Ishikawa (cell line): Measurements from ENCODE around the gene NBAS.

Experiments used
- CEBPB ChIP-seq: IDR thresholded peaks from 2 replicates; pipeline ENCODE4 v1.6.1; 2012
- CREB1 ChIP-seq: IDR thresholded peaks from 2 replicates; pipeline ENCODE4 v1.6.1; 2012; ENCODE audit warnings: low read depth
- EGR1 ChIP-seq: IDR thresholded peaks from 2 replicates; pipeline ENCODE4 v1.6.1; 2012
- EP300 ChIP-seq: IDR thresholded peaks from 2 replicates; pipeline ENCODE4 v1.6.1; 2012; ENCODE audit warnings: borderline replicate concordance
- FOXM1 ChIP-seq: IDR thresholded peaks from 2 replicates; pipeline ENCODE4 v1.6.1; 2012; ENCODE audit warnings: low read depth, borderline replicate concordance
- NFIC ChIP-seq: IDR thresholded peaks from 2 replicates; pipeline ENCODE4 v1.6.1; 2012
- RAD21 ChIP-seq: IDR thresholded peaks from 2 replicates; pipeline ENCODE4 v1.6.1; 2012; ENCODE audit warnings: low read depth
- TAF1 ChIP-seq: IDR thresholded peaks from 2 replicates; pipeline ENCODE4 v1.6.1; 2012; ENCODE audit warnings: low read depth, mild to moderate bottlenecking
- TCF12 ChIP-seq: IDR thresholded peaks from 2 replicates; pipeline ENCODE4 v1.6.1; 2012; ENCODE audit warnings: low read depth
- TEAD4 ChIP-seq: IDR thresholded peaks from 2 replicates; pipeline ENCODE4 v1.6.1; 2012
- YY1 ChIP-seq: IDR thresholded peaks from 2 replicates; pipeline ENCODE4 v1.6.1; 2012; ENCODE audit warnings: low read depth
- ZBTB7A ChIP-seq: IDR thresholded peaks from 2 replicates; pipeline ENCODE4 v1.6.1; 2012; ENCODE audit warnings: low read depth
- TF ChIP-seq, protein P1 (sequence below): IDR thresholded peaks from 2 replicates; pipeline ENCODE4 v1.6.1; 2012
- TF ChIP-seq, protein P2 (sequence below): IDR thresholded peaks from 2 replicates; pipeline ENCODE4 v1.6.1; 2012; ENCODE audit warnings: low read depth, mild to moderate bottlenecking
- TF ChIP-seq, protein P3 (sequence below): IDR thresholded peaks from 2 replicates; pipeline ENCODE4 v1.6.1; 2012

NBAS gene

DNA sequence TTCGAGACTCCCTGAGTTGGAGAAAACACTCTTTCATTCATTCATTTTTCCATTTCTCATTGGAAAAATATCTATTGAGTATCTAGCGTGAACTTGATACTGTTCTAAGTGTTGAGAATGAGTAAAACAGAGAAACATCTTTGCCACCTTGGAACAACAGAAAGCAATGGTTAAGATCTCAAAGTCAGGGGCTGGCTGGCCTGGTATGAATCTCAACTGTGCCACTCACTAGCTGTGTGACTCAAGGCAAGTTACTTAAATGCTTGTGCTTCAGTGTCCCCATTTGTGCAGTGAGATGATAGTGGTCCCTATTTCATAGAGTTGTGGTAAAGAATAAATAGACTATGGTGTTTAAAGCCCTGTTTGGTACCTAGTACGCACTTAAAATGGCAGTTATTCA, 415.2 kb downstream of the NBAS start:
- TF ChIP-seq TEAD4 = no peak
- no peak for TF ChIP-seq TAF1
- TF ChIP-seq CREB1 = no peak
- TF ChIP-seq TCF12 = no peak
- TF ChIP-seq CEBPB = no peak
- TF ChIP-seq EGR1 = no peak
- no peak for TF ChIP-seq RAD21
- no peak for TF ChIP-seq ZBTB7A
- no peak for TF ChIP-seq EP300
- TF ChIP-seq, protein P1, sequence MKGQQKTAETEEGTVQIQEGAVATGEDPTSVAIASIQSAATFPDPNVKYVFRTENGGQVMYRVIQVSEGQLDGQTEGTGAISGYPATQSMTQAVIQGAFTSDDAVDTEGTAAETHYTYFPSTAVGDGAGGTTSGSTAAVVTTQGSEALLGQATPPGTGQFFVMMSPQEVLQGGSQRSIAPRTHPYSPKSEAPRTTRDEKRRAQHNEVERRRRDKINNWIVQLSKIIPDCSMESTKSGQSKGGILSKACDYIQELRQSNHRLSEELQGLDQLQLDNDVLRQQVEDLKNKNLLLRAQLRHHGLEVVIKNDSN = no peak
- TF ChIP-seq YY1 = no peak

DNA sequence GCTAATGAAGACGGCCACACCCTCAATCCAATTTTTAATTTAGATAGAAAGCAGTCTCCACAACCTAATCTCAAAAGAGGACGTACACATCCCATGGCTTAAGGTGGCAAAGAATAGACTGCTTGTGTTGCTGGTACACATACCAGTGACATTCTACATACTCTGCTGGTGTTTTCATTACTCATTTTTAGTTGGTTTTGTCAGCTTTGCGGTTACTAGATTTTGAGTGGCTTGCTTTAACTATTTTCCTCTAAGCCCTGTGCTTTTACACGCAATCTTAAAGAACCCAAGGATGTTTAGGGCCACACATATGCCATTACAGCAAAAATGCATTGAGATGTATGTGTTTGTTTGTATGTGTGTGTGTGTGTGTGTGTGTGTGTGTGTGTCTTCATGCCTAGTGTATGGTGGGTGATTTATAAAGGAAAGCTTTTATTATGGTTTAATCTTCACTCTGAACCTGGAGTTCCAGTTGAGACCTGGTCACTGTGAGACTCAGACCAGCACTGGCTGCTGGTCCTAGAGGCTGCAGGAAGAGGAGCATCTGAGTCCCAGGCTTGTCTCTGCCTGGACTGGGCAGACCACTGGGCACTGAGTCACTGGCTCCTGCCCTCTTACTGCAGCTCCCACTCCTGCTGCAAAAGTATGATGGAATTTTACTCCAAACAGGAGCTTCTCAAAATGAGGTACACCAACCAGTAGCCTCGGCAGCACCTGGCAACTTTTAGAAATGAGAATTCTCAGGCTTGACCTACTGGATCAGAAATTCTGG, 415.9 kb downstream of the NBAS start:
- no peak for TF ChIP-seq RAD21
- TF ChIP-seq CEBPB = no peak
- no peak for TF ChIP-seq FOXM1

DNA sequence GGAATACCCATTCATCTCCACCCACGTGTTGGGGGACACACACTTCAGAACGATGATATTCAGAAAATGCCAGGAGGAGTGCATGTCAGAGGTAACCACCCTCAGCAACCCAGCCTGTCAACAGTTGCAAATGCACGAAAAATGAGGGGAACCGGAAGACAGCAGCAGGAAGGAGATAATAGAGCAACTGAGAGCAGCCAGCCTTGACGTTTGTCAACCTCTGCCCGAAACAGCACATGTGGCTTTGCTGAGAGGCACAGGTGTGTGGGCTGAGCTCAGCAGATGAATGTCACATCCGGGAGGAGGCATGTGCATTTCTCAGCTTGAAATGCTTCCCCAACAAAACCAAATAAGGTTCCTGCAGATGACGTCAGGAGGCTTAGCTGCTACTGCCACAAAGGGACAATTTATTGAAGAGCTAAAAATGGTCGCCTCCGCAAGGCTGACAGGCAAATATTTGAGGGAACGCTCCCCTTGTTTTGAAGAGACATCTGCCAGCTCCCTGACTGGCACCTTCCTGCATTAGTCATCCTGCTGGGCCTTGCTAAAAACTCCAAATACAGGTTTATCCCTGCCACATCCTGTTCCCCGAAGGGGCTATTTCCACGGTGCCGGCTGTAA, 419.0 kb downstream of the NBAS start:
- TF ChIP-seq CEBPB (no peak), EGR1 (no peak), ZBTB7A (no peak), TCF12 (no peak), EP300 (no peak), TAF1 (no peak), CREB1 (no peak), TEAD4 (no peak), RAD21 (no peak), YY1 (no peak), NFIC (no peak), FOXM1 (no peak)
- TF ChIP-seq, protein P1 = no peak
- TF ChIP-seq, protein P2, sequence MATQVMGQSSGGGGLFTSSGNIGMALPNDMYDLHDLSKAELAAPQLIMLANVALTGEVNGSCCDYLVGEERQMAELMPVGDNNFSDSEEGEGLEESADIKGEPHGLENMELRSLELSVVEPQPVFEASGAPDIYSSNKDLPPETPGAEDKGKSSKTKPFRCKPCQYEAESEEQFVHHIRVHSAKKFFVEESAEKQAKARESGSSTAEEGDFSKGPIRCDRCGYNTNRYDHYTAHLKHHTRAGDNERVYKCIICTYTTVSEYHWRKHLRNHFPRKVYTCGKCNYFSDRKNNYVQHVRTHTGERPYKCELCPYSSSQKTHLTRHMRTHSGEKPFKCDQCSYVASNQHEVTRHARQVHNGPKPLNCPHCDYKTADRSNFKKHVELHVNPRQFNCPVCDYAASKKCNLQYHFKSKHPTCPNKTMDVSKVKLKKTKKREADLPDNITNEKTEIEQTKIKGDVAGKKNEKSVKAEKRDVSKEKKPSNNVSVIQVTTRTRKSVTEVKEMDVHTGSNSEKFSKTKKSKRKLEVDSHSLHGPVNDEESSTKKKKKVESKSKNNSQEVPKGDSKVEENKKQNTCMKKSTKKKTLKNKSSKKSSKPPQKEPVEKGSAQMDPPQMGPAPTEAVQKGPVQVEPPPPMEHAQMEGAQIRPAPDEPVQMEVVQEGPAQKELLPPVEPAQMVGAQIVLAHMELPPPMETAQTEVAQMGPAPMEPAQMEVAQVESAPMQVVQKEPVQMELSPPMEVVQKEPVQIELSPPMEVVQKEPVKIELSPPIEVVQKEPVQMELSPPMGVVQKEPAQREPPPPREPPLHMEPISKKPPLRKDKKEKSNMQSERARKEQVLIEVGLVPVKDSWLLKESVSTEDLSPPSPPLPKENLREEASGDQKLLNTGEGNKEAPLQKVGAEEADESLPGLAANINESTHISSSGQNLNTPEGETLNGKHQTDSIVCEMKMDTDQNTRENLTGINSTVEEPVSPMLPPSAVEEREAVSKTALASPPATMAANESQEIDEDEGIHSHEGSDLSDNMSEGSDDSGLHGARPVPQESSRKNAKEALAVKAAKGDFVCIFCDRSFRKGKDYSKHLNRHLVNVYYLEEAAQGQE = no peak
- TF ChIP-seq, protein P3, sequence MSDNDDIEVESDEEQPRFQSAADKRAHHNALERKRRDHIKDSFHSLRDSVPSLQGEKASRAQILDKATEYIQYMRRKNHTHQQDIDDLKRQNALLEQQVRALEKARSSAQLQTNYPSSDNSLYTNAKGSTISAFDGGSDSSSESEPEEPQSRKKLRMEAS = no peak

DNA sequence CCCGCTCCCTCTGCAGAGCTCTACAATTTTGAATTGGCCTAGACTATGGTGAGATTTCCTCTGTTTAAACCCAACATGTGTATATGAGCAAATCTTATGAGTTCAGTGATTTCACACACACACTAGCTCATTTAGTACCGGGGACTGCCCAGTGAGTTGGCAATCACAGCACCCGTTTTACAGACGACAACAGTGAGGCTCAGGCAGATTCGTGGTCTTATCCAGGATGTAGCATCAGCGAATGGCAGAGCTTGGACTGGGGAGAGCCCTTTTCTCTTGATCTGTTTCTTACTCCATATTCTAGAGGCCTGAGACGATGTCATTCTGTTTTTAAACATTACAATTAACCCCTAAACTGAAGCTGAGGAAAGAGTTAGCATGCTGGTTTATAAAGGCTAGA, 419.9 kb downstream of the NBAS start:
- TF ChIP-seq, protein P1 = no peak
- no peak for TF ChIP-seq EP300
- TF ChIP-seq, protein P2 = no peak
- TF ChIP-seq TCF12 = no peak
- TF ChIP-seq YY1 = no peak
- TF ChIP-seq CREB1 = no peak
- no peak for TF ChIP-seq TAF1
- no peak for TF ChIP-seq EGR1
- TF ChIP-seq TEAD4 = no peak

DNA sequence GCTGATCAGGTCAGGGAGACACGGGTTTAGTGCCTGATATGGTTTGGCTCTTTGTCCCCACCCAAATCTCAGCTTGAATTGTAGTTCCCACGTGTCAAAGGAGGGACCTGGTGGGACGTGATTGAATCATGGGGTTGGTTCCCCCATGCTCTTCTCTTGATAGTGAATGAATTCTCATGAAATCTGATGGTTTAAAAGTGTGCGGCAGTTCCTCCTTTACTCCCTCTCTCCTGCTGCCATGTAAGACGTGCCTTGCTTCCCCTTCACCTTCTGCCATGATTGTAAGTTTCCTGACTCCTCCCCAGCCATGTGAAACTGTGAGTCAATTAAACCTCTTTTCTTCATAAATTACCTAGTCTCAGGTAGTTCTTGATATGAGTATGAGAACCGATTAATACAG, 424.5 kb downstream of the NBAS start:
- no peak for TF ChIP-seq NFIC
- TF ChIP-seq EGR1 = no peak
- TF ChIP-seq CREB1 = no peak
- TF ChIP-seq EP300 = no peak
- TF ChIP-seq, protein P2 = no peak
- no peak for TF ChIP-seq TCF12
- TF ChIP-seq TAF1 = no peak
- no peak for TF ChIP-seq YY1
- TF ChIP-seq ZBTB7A = no peak
- no peak for TF ChIP-seq CEBPB
- TF ChIP-seq, protein P3 = no peak
- TF ChIP-seq TEAD4 = no peak
- TF ChIP-seq FOXM1 = no peak
- no peak for TF ChIP-seq RAD21
- TF ChIP-seq, protein P1 = no peak
